ENCODE results near the gene CCDC69. TPM values are rescaled to one million over a fixed set of nuclear protein-coding genes. Genes with fewer than 3 reads are reported as not detected.

CCDC69 gene
- total RNA-seq, 1 donor from 2014 or later = 0.07 TPM

DNA sequence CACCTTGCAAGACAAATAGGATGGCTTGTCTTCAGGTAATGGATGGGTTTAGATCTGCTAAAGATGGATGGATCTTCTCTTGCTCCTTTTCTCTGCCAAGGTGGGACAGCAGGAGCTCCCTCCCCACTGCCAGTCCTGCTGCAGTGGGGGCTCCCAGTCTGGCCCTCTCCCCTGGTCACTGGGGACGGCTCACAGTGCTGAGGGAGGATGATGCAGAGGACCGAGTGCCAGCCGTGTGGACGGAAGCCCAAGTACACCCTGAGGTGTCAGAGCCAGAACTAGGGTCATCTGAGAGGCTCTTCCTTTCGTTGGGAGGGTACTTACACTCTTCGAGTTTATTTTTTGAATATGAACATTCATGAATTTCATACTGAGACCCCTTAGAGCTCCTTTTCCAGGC lies 5.7 kb downstream of the CCDC69 start:
- peaks cover 25% of the 10 kb centered on the region for H3K27me3 ChIP-seq
- TF ChIP-seq CTCF (IDR thresholded peaks at IDR 0.05) (no peak), EZH2 (IDR thresholded peaks at IDR 0.05) (no peak), EZH2phosphoT487 (IDR thresholded peaks at IDR 0.05) (no peak)
- H3K79me2 ChIP-seq (ENCODE audit: low read depth) = no peaks in the 10 kb centered on the region
- peaks cover 3% of the 10 kb centered on the region for H4K20me1 ChIP-seq (ENCODE audit: low read depth)
- H3K4me3 ChIP-seq = no peak overlapping the region
- H3K36me3 ChIP-seq = no peaks in the 10 kb centered on the region
- DNase-seq (ENCODE audit: low spot score) = no peak
- no peak overlapping the region for H3K9ac ChIP-seq
- Mint-ChIP-seq H3K4me1 (peaks cover 10% of the 10 kb centered on the region), H3K27me3 (ENCODE audit: insufficient read depth, low read depth) (peaks cover 13% of the 10 kb centered on the region), H3K27ac (no peak overlapping the region), H3K9me3 (no peaks in the 10 kb centered on the region), H3K4me3 (no peak overlapping the region), H3K36me3 (no peaks in the 10 kb centered on the region)
- H3K9me3 ChIP-seq (ENCODE audit: low read depth) = no peaks in the 10 kb centered on the region
- H2AFZ ChIP-seq (replicated peaks) = no peak overlapping the region
- H3F3A ChIP-seq (ENCODE audit: low read depth) = no peaks in the 10 kb centered on the region
- no peak overlapping the region for H3K4me2 ChIP-seq
- H3K27ac ChIP-seq = no peak overlapping the region
- H3K4me1 ChIP-seq = peaks cover 6% of the 10 kb centered on the region

DNA sequence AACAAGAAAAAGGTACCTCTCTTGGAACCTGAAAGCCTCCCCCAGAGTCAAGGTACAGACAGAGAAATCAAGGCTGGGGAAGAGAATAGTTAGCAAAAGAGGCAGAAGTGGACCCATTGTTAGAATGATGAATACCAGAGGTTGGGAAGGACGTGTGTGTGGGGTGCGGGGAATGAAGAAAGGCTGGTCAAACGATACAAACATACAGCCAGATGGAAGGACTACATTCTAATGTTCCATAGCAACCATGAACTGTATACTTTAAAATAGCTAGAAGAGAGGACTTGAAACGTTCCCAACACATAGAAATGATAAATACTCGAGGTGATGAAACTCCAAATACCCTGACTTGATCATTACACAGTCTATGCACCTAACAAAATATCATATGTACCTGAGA lies 7.1 kb downstream of the CCDC69 start:
- no peak overlapping the region for H3K27ac ChIP-seq
- Mint-ChIP-seq H3K27ac (no peak overlapping the region), H3K4me3 (no peak overlapping the region), H3K36me3 (no peaks in the 10 kb centered on the region), H3K9me3 (no peaks in the 10 kb centered on the region), H3K27me3 (ENCODE audit: insufficient read depth, low read depth) (peaks cover 11% of the 10 kb centered on the region), H3K4me1 (peaks cover 7% of the 10 kb centered on the region)
- H4K20me1 ChIP-seq (ENCODE audit: low read depth) = no peaks in the 10 kb centered on the region
- TF ChIP-seq CTCF (IDR thresholded peaks at IDR 0.05) (no peak), EZH2phosphoT487 (IDR thresholded peaks at IDR 0.05) (no peak), EZH2 (IDR thresholded peaks at IDR 0.05) (no peak)
- no peaks in the 10 kb centered on the region for H3K36me3 ChIP-seq
- no peaks in the 10 kb centered on the region for H3K9me3 ChIP-seq (ENCODE audit: low read depth)
- H3K79me2 ChIP-seq (ENCODE audit: low read depth) = no peaks in the 10 kb centered on the region
- no peaks in the 10 kb centered on the region for H3F3A ChIP-seq (ENCODE audit: low read depth)
- no peak overlapping the region for H3K4me3 ChIP-seq
- peaks cover 6% of the 10 kb centered on the region for H3K4me1 ChIP-seq
- H3K9ac ChIP-seq = no peak overlapping the region
- peaks cover 11% of the 10 kb centered on the region for H3K27me3 ChIP-seq
- no peak overlapping the region for H2AFZ ChIP-seq (replicated peaks)
- no peak overlapping the region for H3K4me2 ChIP-seq
- no peak for DNase-seq (ENCODE audit: low spot score)

GRCh38 chr5:151215546-151215880 lies 8.4 kb downstream of the CCDC69 start:
- no peak overlapping the region for H3K4me3 Mint-ChIP-seq
- peak overlapping the region; percentile 21 for H3K27ac Mint-ChIP-seq
- no peaks in the 10 kb centered on the region for H3K27me3 ChIP-seq

More at GRCh38 chr5:151215546-151215880, 8.4 kb downstream of the CCDC69 start:
- DNase-seq (ENCODE audit: low spot score) = no peak
- Mint-ChIP-seq H3K36me3 (no peaks in the 10 kb centered on the region), H3K4me1 (peaks cover 7% of the 10 kb centered on the region), H3K9me3 (no peaks in the 10 kb centered on the region), H3K27me3 (ENCODE audit: insufficient read depth, low read depth) (peaks cover 4% of the 10 kb centered on the region)
- Histone ChIP-seq H3K36me3 (no peaks in the 10 kb centered on the region), H3K27ac (no peak overlapping the region), H3K9me3 (ENCODE audit: low read depth) (no peaks in the 10 kb centered on the region), H3K9ac (no peak overlapping the region), H3F3A (ENCODE audit: low read depth) (no peaks in the 10 kb centered on the region), H3K79me2 (ENCODE audit: low read depth) (no peaks in the 10 kb centered on the region), H3K4me3 (no peak overlapping the region), H4K20me1 (ENCODE audit: low read depth) (no peaks in the 10 kb centered on the region), H2AFZ (replicated peaks) (no peak overlapping the region), H3K4me1 (peaks cover 6% of the 10 kb centered on the region), H3K4me2 (no peak overlapping the region)
- no peak for TF ChIP-seq EZH2 (IDR thresholded peaks at IDR 0.05)
- no peak for TF ChIP-seq CTCF (IDR thresholded peaks at IDR 0.05)
- TF ChIP-seq EZH2phosphoT487 (IDR thresholded peaks at IDR 0.05) = no peak

All from neural progenitor cell (in vitro differentiated cells).